Suppressor macrophage treated with lipopolysaccharide for 1 hour (primary cell): Measurements from ENCODE around the gene CDRT15L2.
"Not testable (repeated sequence)": the region's sequence is repeated elsewhere in the genome, so short reads cannot be mapped to it uniquely, and the experiment has no call there.

Experiments used
- DNase-seq, 3 donors: peaks; one replicate each; pipeline ENCODE4 v3.0.0-alpha.2; 2020 to 2022

Gene CDRT15L2

GRCh38 chr17:20579424-20579823 is at the start of gene CDRT15L2:
CDRT15L2 (plus strand) TSS chr17:20579724; CDS start chr17:20579744, 20 bp downstream.
- not testable (repeated sequence) for DNase-seq

- DNase-seq: not testable (repeated sequence)
Observed at GRCh38 chr17:20530104-20530503, 49.4 kb upstream of the CDRT15L2 start.

- not testable (repeated sequence) for DNase-seq
Observed at GRCh38 chr17:20532544-20533090, 46.9 kb upstream of the CDRT15L2 start.

- not testable (repeated sequence) for DNase-seq
Observed at GRCh38 chr17:20533206-20533605, 46.3 kb upstream of the CDRT15L2 start.

GRCh38 chr17:20534711-20535550 is 44.6 kb upstream of the CDRT15L2 start:
- DNase-seq: peak; percentile 19 to 48 (median 40)

- DNase-seq: not testable (repeated sequence)
Observed at GRCh38 chr17:20540414-20540813, 39.1 kb upstream of the CDRT15L2 start.

GRCh38 chr17:20540865-20541264 is 38.7 kb upstream of the CDRT15L2 start:
- DNase-seq: peak; percentile 29 to 69 (median 48)

- DNase-seq: peak; percentile 25 to 45 (median 41)
Observed at GRCh38 chr17:20541853-20542546, 37.5 kb upstream of the CDRT15L2 start.

GRCh38 chr17:20547923-20548322 is 31.6 kb upstream of the CDRT15L2 start:
- DNase-seq: not testable (repeated sequence)

GRCh38 chr17:20552920-20553319 is 26.6 kb upstream of the CDRT15L2 start:
- not testable (repeated sequence) for DNase-seq

GRCh38 chr17:20554728-20555127 is 24.8 kb upstream of the CDRT15L2 start:
- DNase-seq: not testable (repeated sequence)

- not testable (repeated sequence) for DNase-seq
Observed at GRCh38 chr17:20555135-20556010, 24.2 kb upstream of the CDRT15L2 start.

GRCh38 chr17:20558096-20558495 is 21.4 kb upstream of the CDRT15L2 start:
- not testable (repeated sequence) for DNase-seq

- not testable (repeated sequence) for DNase-seq
Observed at GRCh38 chr17:20559018-20559417, 20.5 kb upstream of the CDRT15L2 start.

GRCh38 chr17:20562587-20562986 is 16.9 kb upstream of the CDRT15L2 start:
- no peak for DNase-seq

GRCh38 chr17:20565245-20565644 is 14.3 kb upstream of the CDRT15L2 start:
- not testable (repeated sequence) for DNase-seq

GRCh38 chr17:20565711-20566110 is 13.8 kb upstream of the CDRT15L2 start:
- no peak for DNase-seq

- not testable (repeated sequence) for DNase-seq
Observed at GRCh38 chr17:20566736-20567135, 12.8 kb upstream of the CDRT15L2 start.

- DNase-seq: not testable (repeated sequence)
Observed at GRCh38 chr17:20567421-20567820, 12.1 kb upstream of the CDRT15L2 start.

- not testable (repeated sequence) for DNase-seq
Observed at GRCh38 chr17:20568604-20569003, 10.9 kb upstream of the CDRT15L2 start.

GRCh38 chr17:20571653-20572052 is 7.9 kb upstream of the CDRT15L2 start:
- not testable (repeated sequence) for DNase-seq

- DNase-seq: not testable (repeated sequence)
Observed at GRCh38 chr17:20573216-20573615, 6.3 kb upstream of the CDRT15L2 start.
